ENCODE measurements around the gene CAP1. TPM values are rescaled to one million over a fixed set of nuclear protein-coding genes. Genes with fewer than 3 reads are reported as not detected.
A peak's percentile ranks its signal among the peaks of the same experiment; 100 is the strongest.

Gene CAP1
- total and polyA plus RNA-seq, 8 donors = 28.5 to 146 (median 57.8) TPM

DNA sequence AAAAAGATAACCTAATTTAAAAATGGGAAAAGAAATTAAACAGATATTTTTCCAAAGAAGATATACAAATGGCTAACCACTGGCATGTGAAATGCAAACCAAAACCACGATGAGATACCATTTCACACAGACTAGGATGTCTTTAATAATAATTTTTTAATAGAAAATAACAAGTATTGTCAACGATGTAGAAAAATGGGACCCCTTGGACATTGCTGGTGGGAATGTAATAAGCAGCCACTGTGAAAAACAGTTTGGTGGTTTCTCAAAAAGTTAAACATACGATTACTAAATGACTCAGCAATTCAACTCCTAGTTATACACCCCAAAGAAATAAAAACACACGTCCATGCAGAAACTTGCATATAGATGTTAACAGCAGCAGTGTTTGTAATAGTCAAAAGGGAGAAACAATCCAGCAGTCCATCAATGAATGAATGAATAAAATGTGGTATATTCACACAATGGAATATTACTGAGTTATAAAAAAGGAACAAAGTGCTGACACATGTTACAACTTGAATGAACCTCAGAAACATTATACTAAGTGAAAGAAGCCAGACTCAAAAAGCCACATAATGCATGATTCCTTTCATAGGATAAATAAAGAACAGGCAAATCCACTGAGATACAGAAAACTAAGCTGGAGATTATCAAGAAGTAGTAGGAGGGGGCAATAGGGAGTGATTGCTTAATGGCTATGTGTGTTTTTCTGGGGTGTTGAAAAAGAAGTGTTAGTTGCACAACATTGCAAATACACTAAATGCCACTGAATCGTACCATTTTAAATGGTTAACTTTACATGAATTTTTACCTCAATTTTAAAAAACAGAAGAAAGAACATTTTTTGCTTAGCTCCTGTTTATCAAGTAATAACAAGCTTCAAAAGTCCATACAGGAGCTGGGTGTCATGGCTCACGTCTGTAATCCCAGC lies 52.4 kb downstream of the CAP1 start:
- H3K36me3 ChIP-seq = peaks cover 0 to 5% (median 0%) of the 10 kb centered on the region in 3 donors
- peaks cover 0 to 3% (median 0%) of the 10 kb centered on the region in 3 donors for H3K4me1 ChIP-seq
- FAIRE-seq (no peak), ATAC-seq (no peak), DNase-seq (no peak)
- no peak overlapping the region for H3K4me3 ChIP-seq
- TF ChIP-seq, protein P1, sequence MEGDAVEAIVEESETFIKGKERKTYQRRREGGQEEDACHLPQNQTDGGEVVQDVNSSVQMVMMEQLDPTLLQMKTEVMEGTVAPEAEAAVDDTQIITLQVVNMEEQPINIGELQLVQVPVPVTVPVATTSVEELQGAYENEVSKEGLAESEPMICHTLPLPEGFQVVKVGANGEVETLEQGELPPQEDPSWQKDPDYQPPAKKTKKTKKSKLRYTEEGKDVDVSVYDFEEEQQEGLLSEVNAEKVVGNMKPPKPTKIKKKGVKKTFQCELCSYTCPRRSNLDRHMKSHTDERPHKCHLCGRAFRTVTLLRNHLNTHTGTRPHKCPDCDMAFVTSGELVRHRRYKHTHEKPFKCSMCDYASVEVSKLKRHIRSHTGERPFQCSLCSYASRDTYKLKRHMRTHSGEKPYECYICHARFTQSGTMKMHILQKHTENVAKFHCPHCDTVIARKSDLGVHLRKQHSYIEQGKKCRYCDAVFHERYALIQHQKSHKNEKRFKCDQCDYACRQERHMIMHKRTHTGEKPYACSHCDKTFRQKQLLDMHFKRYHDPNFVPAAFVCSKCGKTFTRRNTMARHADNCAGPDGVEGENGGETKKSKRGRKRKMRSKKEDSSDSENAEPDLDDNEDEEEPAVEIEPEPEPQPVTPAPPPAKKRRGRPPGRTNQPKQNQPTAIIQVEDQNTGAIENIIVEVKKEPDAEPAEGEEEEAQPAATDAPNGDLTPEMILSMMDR (IDR thresholded peaks at IDR 0.05) = no peak
- H3K27ac ChIP-seq = no peak overlapping the region
- H3K9me3 ChIP-seq = no peaks in the 10 kb centered on the region
- 69 to 79% methylated on average over 6 of the region's 6 CpGs for WGBS, 2 donors
- intact Hi-C loops (cut with DNase I) = no loop called here
- H3K27me3 ChIP-seq = no peaks in the 10 kb centered on the region

- intact Hi-C loops (cut with DNase I) = no loop called here
- no peak for FAIRE-seq
- TF ChIP-seq, protein P1 (IDR thresholded peaks at IDR 0.05) = no peak
- Histone ChIP-seq H3K27ac (peak overlapping the region in 1 of 4 donors; percentile 8), H3K4me1 (peaks cover 0 to 3% (median 0%) of the 10 kb centered on the region in 3 donors), H3K27me3 (no peaks in the 10 kb centered on the region), H3K4me3 (no peak overlapping the region), H3K36me3 (peaks cover 0 to 5% (median 0%) of the 10 kb centered on the region in 3 donors), H3K9me3 (no peaks in the 10 kb centered on the region)
- WGBS, 2 donors = 67% methylated on average over 4 of the region's 4 CpGs
- peak in 1 of 4 donors; percentile 7 for ATAC-seq
- DNase-seq = no peak
These were observed 54.1 kb downstream of the CAP1 start for GRCh38 chr1:40094466-40095110.

GRCh38 chr1:40095806-40096205 lies 55.3 kb downstream of the CAP1 start:
- H3K27ac ChIP-seq = no peak overlapping the region
- no peaks in the 10 kb centered on the region for H3K9me3 ChIP-seq
- no peak for ATAC-seq
- peaks cover 0 to 3% (median 0%) of the 10 kb centered on the region in 3 donors for H3K4me1 ChIP-seq
- DNase-seq = no peak
- TF ChIP-seq, protein P1 (IDR thresholded peaks at IDR 0.05) = no peak
- no peak for FAIRE-seq
- no peak overlapping the region for H3K4me3 ChIP-seq
- intact Hi-C loops (cut with DNase I) = no loop called here
- H3K36me3 ChIP-seq = peaks cover 0 to 5% (median 0%) of the 10 kb centered on the region in 3 donors
- WGBS, 2 donors = 95 to 98% methylated on average over 3 of the region's 3 CpGs
- H3K27me3 ChIP-seq = no peaks in the 10 kb centered on the region

- H3K27me3 ChIP-seq = no peaks in the 10 kb centered on the region
- H3K36me3 ChIP-seq = no peaks in the 10 kb centered on the region
- TF ChIP-seq, protein P1 (IDR thresholded peaks at IDR 0.05) = no peak
- ATAC-seq (peak; percentile 39 to 60 (median 48)), FAIRE-seq (no peak), DNase-seq (no peak)
- peak overlapping the region in 3 of 4 donors; percentile 3 to 32 (median 8) for H3K27ac ChIP-seq
- peaks cover 0 to 3% (median 0%) of the 10 kb centered on the region in 3 donors for H3K4me1 ChIP-seq
- 6 to 7% methylated on average over 9 of the region's 9 CpGs for WGBS, 2 donors
- H3K4me3 ChIP-seq = peak overlapping the region; percentile 30 to 70 (median 46)
- H3K9me3 ChIP-seq = no peaks in the 10 kb centered on the region
- intact Hi-C loops (cut with DNase I) = no loop called here
These were observed 56.1 kb downstream of the CAP1 start for GRCh38 chr1:40096646-40096976.
